CD4-positive, alpha-beta T cell (primary cell): ENCODE data around the gene RIT2. TPM values are rescaled to one million over a fixed set of nuclear protein-coding genes. Genes with fewer than 3 reads are reported as not detected.

Experiments used
- ATAC-seq: fragments of 200-7000 bp; cut with Tn5 transposase; one replicate; pipeline ENCODE4 v1.10.0; 2022; ENCODE audit warnings: mild to moderate bottlenecking; ENCODE audit not compliant: poor library complexity
- CTCF ChIA-PET: fragments of 350-600 bp; sonication (Branson Sonifier 250); formaldehyde crosslinking; loops from one replicate; lab custom pipeline; 2021; ENCODE audit warnings: antibody characterized with exemption, inconsistent platforms; lab: Charles Lee
- POLR2A ChIA-PET: fragments of 350-600 bp; sonication (Branson Sonifier 250); formaldehyde crosslinking; loops from one replicate; lab custom pipeline; 2021; ENCODE audit warnings: antibody characterized with exemption, inconsistent platforms; lab: Charles Lee
- DNase-seq, 14 experiments: peaks; one replicate each; pipeline ENCODE4 v3.0.0-alpha.2; 2013 to 2020; ENCODE audit warnings: mixed read lengths in 2 of 14
- H3K27ac ChIP-seq, 2 donors: one replicate each; pipeline versions ENCODE4 v1.5.1 to v1.7.0; 2013; ENCODE audit warnings: low read length in 2 of 2, low read depth in 1 of 2, mild to moderate bottlenecking in 1 of 2
- H3K27me3 ChIP-seq, 2 experiments: 1 replicate in 1 of 2; 2 replicates in 1 of 2; pipeline versions ENCODE4 v1.6.1 to v1.7.0; 2013; ENCODE audit warnings: low read length in 2 of 2, control low read depth in 1 of 2, mild to moderate bottlenecking in 1 of 2, moderate library complexity in 1 of 2; ENCODE audit not compliant: insufficient read depth in 2 of 2, control insufficient read depth in 1 of 2
- H3K36me3 ChIP-seq: one replicate; pipeline ENCODE4 v1.6.1; 2013; ENCODE audit warnings: low read length, control low read depth; ENCODE audit not compliant: insufficient read depth
- H3K4me1 ChIP-seq: one replicate; pipeline ENCODE4 v1.6.1; 2013; ENCODE audit warnings: low read length, control low read depth; ENCODE audit not compliant: insufficient read depth
- H3K4me3 ChIP-seq: one replicate; pipeline ENCODE4 v1.5.1; 2013; ENCODE audit warnings: mild to moderate bottlenecking, low read length, moderate library complexity
- H3K9me3 ChIP-seq, 2 experiments: 1 replicate in 1 of 2; 2 replicates in 1 of 2; pipeline versions ENCODE4 v1.6.1 to v1.7.0; 2013; ENCODE audit warnings: low read length in 2 of 2, mild to moderate bottlenecking in 2 of 2, control low read depth in 1 of 2, moderate library complexity in 1 of 2; ENCODE audit not compliant: control insufficient read depth in 1 of 2, insufficient read depth in 1 of 2
- H3K27ac Mint-ChIP-seq: one replicate; pipeline ENCODE4 v1.8.0; 2020; ENCODE audit warnings: mixed read lengths
- H3K27me3 Mint-ChIP-seq: one replicate; pipeline ENCODE4 v1.8.0; 2021; ENCODE audit warnings: mixed read lengths
- H3K36me3 Mint-ChIP-seq: one replicate; pipeline ENCODE4 v1.8.0; 2021; ENCODE audit warnings: low read depth, mixed read lengths
- H3K4me1 Mint-ChIP-seq: one replicate; pipeline ENCODE4 v1.8.0; 2021; ENCODE audit warnings: low read depth, mixed read lengths
- H3K4me3 Mint-ChIP-seq: one replicate; pipeline ENCODE4 v1.8.0; 2020; ENCODE audit warnings: mild to moderate bottlenecking, mixed read lengths
- H3K9me3 Mint-ChIP-seq: one replicate; pipeline ENCODE4 v1.8.0; 2020; ENCODE audit warnings: mixed read lengths
- intact Hi-C, 2 experiments: fragments of 100-400 bp; cut with DNase I in 1 of 2; cut with micrococcal nuclease in 1 of 2; formaldehyde crosslinking; loops; one replicate each; pipeline versions ENCODE4 v1.15.1 to v1.9.0; 2023 to 2025; cut with DNase I, micrococcal nuclease
- total RNA-seq, 174 experiments: library from RNA in 2 of 174; stranded (reverse) in 2 of 174; gene quantifications; one replicate each; pipeline ENCODE4 v1.2.3 and lab custom pipeline; 2021 to 2026
- TF ChIP-seq, protein P1 (sequence below): fragments of 200-600 bp; IDR thresholded peaks from one replicate; pipeline ENCODE4 v1.8.0; 2022; ENCODE audit warnings: antibody characterized with exemption, mild to moderate bottlenecking

RIT2 gene
- total RNA-seq, 2 experiments from 2014 or later, result not detected

DNA sequence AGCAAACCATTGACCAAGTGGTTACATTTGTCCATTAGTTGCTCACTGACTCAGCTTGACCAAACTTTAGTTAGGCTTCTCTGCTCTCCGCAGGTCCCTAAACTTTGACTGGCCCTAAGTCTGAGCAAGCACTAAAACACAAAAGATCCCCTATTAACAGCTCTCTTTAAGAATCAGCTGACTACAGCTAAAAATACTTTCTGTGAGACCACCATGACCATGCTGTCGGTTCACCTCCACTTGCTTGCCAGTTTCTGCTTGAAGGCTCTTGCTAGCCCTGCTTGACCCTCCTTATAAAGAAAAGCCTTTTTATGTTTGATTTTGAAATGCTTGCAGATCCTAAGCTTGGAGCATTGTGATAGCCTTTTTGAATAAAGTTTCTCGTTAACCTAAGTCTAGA is 40.4 kb upstream of the RIT2 start:
- Mint-ChIP-seq H3K9me3 (peaks cover 6% of the 10 kb centered on the region), H3K4me1 (no peaks in the 10 kb centered on the region), H3K27ac (no peak overlapping the region), H3K4me3 (no peak overlapping the region), H3K36me3 (no peaks in the 10 kb centered on the region), H3K27me3 (no peaks in the 10 kb centered on the region)
- H3K4me3 ChIP-seq, result no peak overlapping the region
- no peaks in the 10 kb centered on the region for H3K36me3 ChIP-seq
- no peaks in the 10 kb centered on the region for H3K27me3 ChIP-seq
- no peaks in the 10 kb centered on the region for H3K4me1 ChIP-seq
- ATAC-seq, result no peak
- no peak for DNase-seq
- ChIA-PET CTCF (no interaction called here), POLR2A (no interaction called here)
- TF ChIP-seq, protein P1, sequence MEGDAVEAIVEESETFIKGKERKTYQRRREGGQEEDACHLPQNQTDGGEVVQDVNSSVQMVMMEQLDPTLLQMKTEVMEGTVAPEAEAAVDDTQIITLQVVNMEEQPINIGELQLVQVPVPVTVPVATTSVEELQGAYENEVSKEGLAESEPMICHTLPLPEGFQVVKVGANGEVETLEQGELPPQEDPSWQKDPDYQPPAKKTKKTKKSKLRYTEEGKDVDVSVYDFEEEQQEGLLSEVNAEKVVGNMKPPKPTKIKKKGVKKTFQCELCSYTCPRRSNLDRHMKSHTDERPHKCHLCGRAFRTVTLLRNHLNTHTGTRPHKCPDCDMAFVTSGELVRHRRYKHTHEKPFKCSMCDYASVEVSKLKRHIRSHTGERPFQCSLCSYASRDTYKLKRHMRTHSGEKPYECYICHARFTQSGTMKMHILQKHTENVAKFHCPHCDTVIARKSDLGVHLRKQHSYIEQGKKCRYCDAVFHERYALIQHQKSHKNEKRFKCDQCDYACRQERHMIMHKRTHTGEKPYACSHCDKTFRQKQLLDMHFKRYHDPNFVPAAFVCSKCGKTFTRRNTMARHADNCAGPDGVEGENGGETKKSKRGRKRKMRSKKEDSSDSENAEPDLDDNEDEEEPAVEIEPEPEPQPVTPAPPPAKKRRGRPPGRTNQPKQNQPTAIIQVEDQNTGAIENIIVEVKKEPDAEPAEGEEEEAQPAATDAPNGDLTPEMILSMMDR, result no peak
- H3K9me3 ChIP-seq, result no peaks in the 10 kb centered on the region
- H3K27ac ChIP-seq, result no peak overlapping the region
- intact Hi-C loops, result no loop called here

GRCh38 chr18:43148231-43148630 is 32.7 kb upstream of the RIT2 start:
- Histone ChIP-seq H3K4me3 (no peak overlapping the region), H3K27me3 (no peaks in the 10 kb centered on the region), H3K4me1 (no peaks in the 10 kb centered on the region), H3K27ac (no peak overlapping the region), H3K36me3 (no peaks in the 10 kb centered on the region), H3K9me3 (no peaks in the 10 kb centered on the region)
- ATAC-seq, result no peak
- no peaks in the 10 kb centered on the region for H3K36me3 Mint-ChIP-seq
- peaks cover 10% of the 10 kb centered on the region for H3K9me3 Mint-ChIP-seq
- POLR2A ChIA-PET, result no interaction called here
- CTCF ChIA-PET, result no interaction called here
- no peak for DNase-seq
- TF ChIP-seq, protein P1, result no peak
- H3K4me1 Mint-ChIP-seq, result no peaks in the 10 kb centered on the region
- H3K27ac Mint-ChIP-seq, result no peak overlapping the region
- no peaks in the 10 kb centered on the region for H3K27me3 Mint-ChIP-seq
- intact Hi-C loops, result no loop called here
- no peak overlapping the region for H3K4me3 Mint-ChIP-seq

- H3K27ac Mint-ChIP-seq, result no peak overlapping the region
- no peaks in the 10 kb centered on the region for H3K4me1 ChIP-seq
- ATAC-seq (no peak), DNase-seq (no peak)
- H3K4me3 ChIP-seq, result no peak overlapping the region
- no peak overlapping the region for H3K4me3 Mint-ChIP-seq
- peaks cover 10% of the 10 kb centered on the region for H3K9me3 Mint-ChIP-seq
- ChIA-PET POLR2A (no interaction called here), CTCF (no interaction called here)
- no peaks in the 10 kb centered on the region for H3K4me1 Mint-ChIP-seq
- TF ChIP-seq, protein P1, result no peak
- no peaks in the 10 kb centered on the region for H3K27me3 ChIP-seq
- no peak overlapping the region for H3K27ac ChIP-seq
- intact Hi-C loops, result no loop called here
- H3K27me3 Mint-ChIP-seq, result no peaks in the 10 kb centered on the region
- H3K36me3 ChIP-seq, result no peaks in the 10 kb centered on the region
- H3K36me3 Mint-ChIP-seq, result no peaks in the 10 kb centered on the region
- peaks cover 0 to 12% of the 10 kb centered on the region in 2 experiments for H3K9me3 ChIP-seq
Measured at GRCh38 chr18:43141208-43141607, 25.7 kb upstream of the RIT2 start.
